Mesenchymal stem cell (in vitro differentiated cells and primary cell): ENCODE measurements around the gene CDYL2.

Source experiments
- DNase-seq: peaks from one replicate; pipeline ENCODE4 v3.0.0-alpha.2; 2013
- H2AFZ ChIP-seq: one replicate; pipeline ENCODE4 v1.6.1; 2013; ENCODE audit warnings: low read depth, mild to moderate bottlenecking, control low read depth, inconsistent platforms, low read length, moderate library complexity
- H2AK5ac ChIP-seq: 2 replicates; pipeline ENCODE4 v1.6.1; 2013; ENCODE audit warnings: low read length, moderate library complexity, mild to moderate bottlenecking, inconsistent platforms; ENCODE audit not compliant: severe bottlenecking
- H2BK120ac ChIP-seq: one replicate; pipeline ENCODE4 v1.6.1; 2013; ENCODE audit warnings: low read depth, mild to moderate bottlenecking, inconsistent platforms, low read length, moderate library complexity
- H2BK12ac ChIP-seq, 2 experiments: one replicate each; pipeline ENCODE4 v1.6.1; 2013; ENCODE audit warnings: inconsistent platforms in 2 of 2, low read length in 2 of 2, mild to moderate bottlenecking in 2 of 2, moderate library complexity in 2 of 2, control low read depth in 1 of 2
- H2BK15ac ChIP-seq: one replicate; pipeline ENCODE4 v1.6.1; 2013; ENCODE audit warnings: mild to moderate bottlenecking, low read depth, inconsistent platforms; ENCODE audit not compliant: poor library complexity, severe bottlenecking
- H2BK5ac ChIP-seq: 2 replicates; pipeline ENCODE4 v1.6.1; 2013; ENCODE audit warnings: low read depth, mild to moderate bottlenecking, low read length, control low read depth, inconsistent platforms; ENCODE audit not compliant: poor library complexity, severe bottlenecking
- H3K14ac ChIP-seq, 2 experiments: one replicate each; pipeline ENCODE4 v1.6.1; 2013; ENCODE audit warnings: inconsistent platforms in 2 of 2, low read length in 2 of 2, control low read depth in 1 of 2, mild to moderate bottlenecking in 1 of 2, moderate library complexity in 1 of 2
- H3K18ac ChIP-seq, 2 experiments: one replicate each; pipeline ENCODE4 v1.6.1; 2013; ENCODE audit warnings: inconsistent platforms in 2 of 2, low read length in 2 of 2, control low read depth in 1 of 2, low read depth in 1 of 2, mild to moderate bottlenecking in 1 of 2
- H3K23ac ChIP-seq, 2 experiments: one replicate each; pipeline ENCODE4 v1.6.1; 2013; ENCODE audit warnings: inconsistent platforms in 2 of 2, low read length in 2 of 2, mild to moderate bottlenecking in 2 of 2, moderate library complexity in 2 of 2, control low read depth in 1 of 2
- H3K27ac ChIP-seq: 2 replicates; pipeline ENCODE4 v1.5.1; 2013; ENCODE audit warnings: mild to moderate bottlenecking, moderate library complexity, low read length, control low read depth, inconsistent platforms; ENCODE audit not compliant: poor library complexity, severe bottlenecking
- H3K27me3 ChIP-seq, 2 experiments: 2 replicates each; pipeline versions ENCODE4 v1.6.1 to v1.7.0; 2013; ENCODE audit warnings: low read length in 2 of 2, mild to moderate bottlenecking in 2 of 2, moderate library complexity in 2 of 2, control low read depth in 1 of 2, inconsistent platforms in 1 of 2; ENCODE audit not compliant: control insufficient read depth in 1 of 2, insufficient read depth in 1 of 2
- H3K36me3 ChIP-seq, 2 experiments: 2 replicates each; pipeline versions ENCODE4 v1.6.1 to v1.7.0; 2013; ENCODE audit warnings: low read length in 2 of 2, control low read depth in 1 of 2, inconsistent platforms in 1 of 2, low read depth in 1 of 2, mild to moderate bottlenecking in 1 of 2; ENCODE audit not compliant: insufficient read depth in 2 of 2, control insufficient read depth in 1 of 2
- H3K4ac ChIP-seq, 2 experiments: one replicate each; pipeline ENCODE4 v1.6.1; 2013; ENCODE audit warnings: inconsistent platforms in 2 of 2, low read length in 2 of 2, mild to moderate bottlenecking in 2 of 2, moderate library complexity in 2 of 2, control low read depth in 1 of 2, low read depth in 1 of 2
- H3K4me1 ChIP-seq: 2 replicates; pipeline ENCODE4 v1.6.1; 2013; ENCODE audit warnings: low read depth, low read length, control low read depth; ENCODE audit not compliant: control insufficient read depth, insufficient read depth
- H3K4me2 ChIP-seq: 2 replicates; pipeline ENCODE4 v1.6.1; 2013; ENCODE audit warnings: low read length, mild to moderate bottlenecking, inconsistent platforms; ENCODE audit not compliant: poor library complexity, severe bottlenecking
- H3K4me3 ChIP-seq, 2 experiments: 2 replicates each; pipeline versions ENCODE4 v1.5.1 to v1.7.0; 2013; ENCODE audit warnings: low read length in 2 of 2, mild to moderate bottlenecking in 2 of 2, control low read depth in 1 of 2, low read depth in 1 of 2; ENCODE audit not compliant: insufficient read depth in 1 of 2
- H3K79me1 ChIP-seq: replicated peaks from 2 replicates; pipeline ENCODE4 v1.6.1; 2013; ENCODE audit warnings: mild to moderate bottlenecking, control low read depth, low read length, inconsistent platforms; ENCODE audit not compliant: poor library complexity, severe bottlenecking
- H3K9ac ChIP-seq: 2 replicates; pipeline ENCODE4 v1.7.0; 2013; ENCODE audit warnings: mild to moderate bottlenecking, low read length, moderate library complexity
- H3K9me3 ChIP-seq: 2 replicates; pipeline ENCODE4 v1.7.0; 2013; ENCODE audit warnings: mild to moderate bottlenecking, low read length; ENCODE audit not compliant: control insufficient read depth
- H4K8ac ChIP-seq: one replicate; pipeline ENCODE4 v1.6.1; 2013; ENCODE audit warnings: inconsistent platforms, mild to moderate bottlenecking, low read length, moderate library complexity
- H4K91ac ChIP-seq: one replicate; pipeline ENCODE4 v1.6.1; 2013; ENCODE audit warnings: mild to moderate bottlenecking, low read length, inconsistent platforms
- WGBS: methylation state at CpG from one replicate; pipeline ENCODE4 v1.1.7; 2013; ENCODE audit warnings: mixed read lengths; 5-methylcytosine and 5-hydroxymethylcytosine counted together

The CDYL2 gene

DNA sequence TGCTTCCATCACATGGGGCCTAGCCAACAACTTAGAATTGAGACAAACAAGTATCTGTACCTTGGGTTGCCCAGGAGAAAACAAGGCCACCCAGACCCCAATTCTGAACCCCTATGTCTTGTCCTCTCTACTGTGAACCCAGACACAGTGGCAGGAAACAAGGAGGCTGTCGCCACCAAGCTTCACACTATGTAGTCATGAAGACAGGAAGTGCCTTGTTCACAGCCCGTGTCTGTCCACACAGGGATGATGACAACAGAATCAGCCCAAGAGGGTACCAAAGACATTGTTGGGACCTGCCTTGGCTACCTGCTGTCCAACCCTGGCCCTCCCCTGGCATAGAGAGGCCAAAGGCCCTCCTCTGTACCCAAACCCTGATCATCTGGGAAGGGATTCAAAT, 84.8 kb downstream of the CDYL2 start:
- no peak overlapping the region for H2BK5ac ChIP-seq
- H3K27me3 ChIP-seq = no peaks in the 10 kb centered on the region
- no peak overlapping the region for H3K14ac ChIP-seq
- H3K4me2 ChIP-seq = no peak overlapping the region
- no peak overlapping the region for H3K27ac ChIP-seq
- no peak overlapping the region for H3K4ac ChIP-seq
- no peak for DNase-seq
- H2AK5ac ChIP-seq = no peak overlapping the region
- H3K36me3 ChIP-seq = no peaks in the 10 kb centered on the region
- no peaks in the 10 kb centered on the region for H3K79me1 ChIP-seq
- H3K9ac ChIP-seq = no peak overlapping the region
- H3K9me3 ChIP-seq = peaks cover 16% of the 10 kb centered on the region
- no peak overlapping the region for H3K23ac ChIP-seq
- no peak overlapping the region for H4K91ac ChIP-seq
- H2BK120ac ChIP-seq = no peak overlapping the region
- no peaks in the 10 kb centered on the region for H3K4me1 ChIP-seq
- H4K8ac ChIP-seq = no peak overlapping the region
- H2BK12ac ChIP-seq = no peak overlapping the region
- no peak overlapping the region for H2BK15ac ChIP-seq
- no peak overlapping the region for H3K4me3 ChIP-seq
- H3K18ac ChIP-seq = no peak overlapping the region
- H2AFZ ChIP-seq = no peak overlapping the region
- WGBS = 87% methylated on average over 2 of the region's 2 CpGs

DNA sequence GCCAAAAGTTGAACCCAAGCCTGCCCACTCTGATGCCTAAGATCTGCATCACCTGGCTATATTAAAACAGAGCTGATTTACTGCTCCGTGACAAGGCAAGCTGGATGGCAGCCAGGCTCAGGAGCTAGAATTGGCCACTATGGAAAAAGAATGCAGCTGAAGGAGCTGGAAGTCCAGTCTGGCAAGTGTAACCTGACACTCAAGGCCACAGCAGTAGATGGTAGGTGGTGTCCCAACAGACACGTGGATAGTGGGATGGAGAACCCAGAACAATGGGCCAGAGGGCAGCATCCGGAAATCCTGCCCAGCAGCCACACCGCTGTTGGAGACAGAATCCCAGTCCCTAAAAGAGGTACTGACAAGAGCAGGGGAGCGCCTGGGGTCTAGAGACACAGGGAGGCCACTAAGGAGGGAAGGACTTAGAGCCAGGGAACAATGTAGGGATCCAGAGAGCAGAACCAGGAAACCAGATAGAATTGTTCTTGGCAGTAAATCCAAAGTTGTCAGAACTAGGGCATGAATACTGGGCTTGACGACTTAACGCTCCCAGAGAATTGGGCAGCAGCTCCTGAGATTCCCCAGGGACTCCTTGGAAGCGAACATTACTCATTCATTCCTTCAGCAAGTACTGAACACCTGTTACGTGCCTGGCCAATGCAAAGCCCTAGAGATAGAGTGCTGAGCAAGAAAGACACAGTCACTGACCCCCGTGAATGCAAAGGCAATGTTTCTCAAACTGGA, 85.7 kb downstream of the CDYL2 start:
- Histone ChIP-seq H3K4me1 (no peaks in the 10 kb centered on the region), H3K14ac (no peak overlapping the region), H3K9ac (no peak overlapping the region), H2BK15ac (no peak overlapping the region), H3K4me3 (no peak overlapping the region), H2AK5ac (no peak overlapping the region), H3K79me1 (no peaks in the 10 kb centered on the region), H4K8ac (no peak overlapping the region), H3K27me3 (no peaks in the 10 kb centered on the region), H2BK12ac (no peak overlapping the region), H2BK5ac (no peak overlapping the region), H3K4me2 (no peak overlapping the region), H3K4ac (no peak overlapping the region), H3K18ac (no peak overlapping the region), H3K23ac (no peak overlapping the region), H2AFZ (no peak overlapping the region), H3K27ac (no peak overlapping the region), H2BK120ac (no peak overlapping the region), H3K36me3 (no peaks in the 10 kb centered on the region), H3K9me3 (peaks cover 12% of the 10 kb centered on the region), H4K91ac (no peak overlapping the region)
- DNase-seq = no peak
- 69% methylated on average over 10 of the region's 10 CpGs for WGBS

DNA sequence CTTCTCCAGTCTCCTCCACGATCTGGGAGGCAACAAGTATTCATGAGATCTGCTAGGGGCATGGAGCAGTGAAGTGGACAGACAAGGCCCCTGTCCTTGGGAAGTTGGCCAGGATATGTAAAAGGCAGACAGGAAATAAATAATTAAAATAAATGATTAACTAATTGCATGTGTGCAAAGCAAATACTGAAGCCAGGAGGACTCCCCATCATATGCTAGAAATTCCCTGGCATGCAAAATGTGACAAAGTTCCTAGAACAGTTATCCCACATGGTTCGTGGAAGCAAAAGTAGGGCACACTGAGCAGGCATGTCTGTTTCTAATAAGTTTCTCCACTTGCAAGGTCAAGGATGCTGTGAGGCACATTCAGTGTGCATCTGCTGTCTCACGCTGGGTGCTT, 86.8 kb downstream of the CDYL2 start:
- Histone ChIP-seq H4K91ac (no peak overlapping the region), H4K8ac (no peak overlapping the region), H3K27ac (no peak overlapping the region), H3K9me3 (peaks cover 6% of the 10 kb centered on the region), H2AK5ac (no peak overlapping the region), H2BK120ac (no peak overlapping the region), H2BK5ac (no peak overlapping the region), H2BK15ac (no peak overlapping the region), H3K4me3 (no peak overlapping the region), H3K4me2 (no peak overlapping the region), H3K14ac (no peak overlapping the region), H3K36me3 (no peaks in the 10 kb centered on the region), H3K79me1 (no peaks in the 10 kb centered on the region), H3K4ac (no peak overlapping the region), H3K23ac (no peak overlapping the region), H3K27me3 (no peaks in the 10 kb centered on the region), H2AFZ (no peak overlapping the region), H3K4me1 (no peaks in the 10 kb centered on the region), H2BK12ac (no peak overlapping the region), H3K18ac (no peak overlapping the region), H3K9ac (no peak overlapping the region)
- WGBS = 72% methylated on average over 2 of the region's 3 CpGs
- DNase-seq = no peak

DNA sequence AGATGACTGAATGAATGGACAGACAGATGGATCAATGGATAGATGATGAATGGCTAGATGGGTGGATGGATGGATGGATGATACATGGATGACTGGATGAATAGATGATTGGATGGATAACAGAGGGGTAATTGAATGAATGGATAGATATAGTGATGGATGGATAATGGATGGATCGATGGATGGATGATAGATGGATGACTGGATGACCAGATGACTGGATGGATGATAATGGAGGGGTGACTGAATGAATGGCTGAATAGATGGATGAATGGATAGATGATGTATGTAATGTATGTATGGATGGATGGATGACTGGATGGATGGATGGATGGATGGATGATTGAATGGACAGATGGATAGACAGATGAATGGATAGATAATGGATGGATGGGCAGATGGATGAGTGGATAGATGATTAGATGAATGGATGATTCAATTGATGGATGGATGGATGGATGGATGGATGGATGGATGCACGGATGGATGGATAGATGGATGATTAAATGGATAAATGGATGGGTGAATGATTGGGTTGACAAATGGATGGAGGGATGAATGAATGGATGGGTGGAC, 87.7 kb downstream of the CDYL2 start:
- Histone ChIP-seq H3K27me3 (no peaks in the 10 kb centered on the region), H3K4me2 (no peak overlapping the region), H4K8ac (no peak overlapping the region), H2BK120ac (no peak overlapping the region), H3K9ac (no peak overlapping the region), H3K27ac (no peak overlapping the region), H2BK15ac (no peak overlapping the region), H3K18ac (no peak overlapping the region), H3K4me3 (no peak overlapping the region), H3K9me3 (peaks cover 3% of the 10 kb centered on the region), H2BK5ac (no peak overlapping the region), H2AK5ac (no peak overlapping the region), H3K4me1 (no peaks in the 10 kb centered on the region), H3K79me1 (no peaks in the 10 kb centered on the region), H3K4ac (no peak overlapping the region), H3K14ac (no peak overlapping the region), H2AFZ (no peak overlapping the region), H3K36me3 (no peaks in the 10 kb centered on the region), H2BK12ac (no peak overlapping the region), H3K23ac (no peak overlapping the region), H4K91ac (no peak overlapping the region)
- DNase-seq = no peak
- 32% methylated on average over 2 of the region's 2 CpGs for WGBS
